IMR-90 (cell line): ENCODE data around the gene ZBTB4. TPM values are rescaled to one million over a fixed set of nuclear protein-coding genes. Genes with fewer than 3 reads are reported as not detected.

ENCODE experiments used
- ATAC-seq: fragments of 200-7000 bp; cut with Tn5 transposase; 2 replicates; pipeline ENCODE4 v1.9.1; 2020; ENCODE audit warnings: low read depth, mild to moderate bottlenecking, moderate library complexity
- BruUV-seq: library from RNA; stranded (reverse); fragments of 400-500 nt; replicated peaks from 2 replicates; lab custom pipeline; 2021; lab: Mats Ljungman, UMichigan
- CTCF ChIA-PET: fragments of 300-600 bp; formaldehyde crosslinking; extraction: SDS; loops from one replicate; lab custom pipeline; 2021; ENCODE audit warnings: antibody characterized with exemption; lab: Yijun Ruan, JAX
- POLR2A ChIA-PET: fragments of 300-600 bp; sonication (Branson Sonifier 250); formaldehyde crosslinking; loops from one replicate; lab custom pipeline; 2022; ENCODE audit warnings: antibody characterized with exemption; ENCODE audit not compliant: unreplicated experiment; lab: Charles Lee
- DNase-seq: peaks from one replicate; pipeline ENCODE4 v3.0.0; 2013
- H2AFZ ChIP-seq: replicated peaks from 2 replicates; pipeline ENCODE3; 2013; ENCODE audit warnings: low read length, mild to moderate bottlenecking; ENCODE audit not compliant: poor library complexity
- H2AK5ac ChIP-seq: 2 replicates; pipeline ENCODE4 v1.6.1; 2013; ENCODE audit warnings: low read depth, low read length, inconsistent platforms
- H2AK9ac ChIP-seq: replicated peaks from 2 replicates; pipeline ENCODE3; 2013; ENCODE audit warnings: mild to moderate bottlenecking, low read depth, low read length, moderate library complexity; ENCODE audit not compliant: poor library complexity
- H2BK120ac ChIP-seq: 2 replicates; pipeline ENCODE4 v1.6.1; 2013; ENCODE audit warnings: low read depth, low read length, inconsistent platforms
- H2BK15ac ChIP-seq: 3 replicates; pipeline ENCODE4 v1.6.1; 2013; ENCODE audit warnings: low read depth, low read length, inconsistent platforms
- H2BK20ac ChIP-seq: 2 replicates; pipeline ENCODE4 v1.6.1; 2013; ENCODE audit warnings: low read depth, mild to moderate bottlenecking, inconsistent platforms, low read length, moderate library complexity
- H2BK5ac ChIP-seq: 2 replicates; pipeline ENCODE4 v1.6.1; 2013; ENCODE audit warnings: mild to moderate bottlenecking, low read depth, low read length, inconsistent platforms; ENCODE audit not compliant: poor library complexity, severe bottlenecking
- H3K14ac ChIP-seq: replicated peaks from 2 replicates; pipeline ENCODE4 v1.6.1; 2013; ENCODE audit warnings: low read depth, low read length, inconsistent platforms
- H3K18ac ChIP-seq: 2 replicates; pipeline ENCODE4 v1.6.1; 2013; ENCODE audit warnings: low read depth, low read length, control low read depth
- H3K23ac ChIP-seq: 2 replicates; pipeline ENCODE4 v1.6.1; 2013; ENCODE audit warnings: low read depth, low read length, inconsistent platforms
- H3K27ac ChIP-seq: 2 replicates; pipeline ENCODE4 v1.5.1; 2013; ENCODE audit warnings: mild to moderate bottlenecking, control low read depth, low read length; ENCODE audit not compliant: insufficient read depth
- H3K27me3 ChIP-seq: 2 replicates; pipeline ENCODE4 v1.6.1; 2013; ENCODE audit warnings: low read length; ENCODE audit not compliant: control insufficient read depth, insufficient read depth
- H3K36me3 ChIP-seq: 2 replicates; pipeline ENCODE4 v1.6.1; 2013; ENCODE audit warnings: low read length, mixed read lengths; ENCODE audit not compliant: control insufficient read depth, insufficient read depth
- H3K4ac ChIP-seq: 2 replicates; pipeline ENCODE4 v1.6.1; 2013; ENCODE audit warnings: low read depth, low read length, inconsistent platforms
- H3K4me1 ChIP-seq: 2 replicates; pipeline ENCODE4 v1.6.1; 2013; ENCODE audit warnings: low read length, mixed read lengths; ENCODE audit not compliant: control insufficient read depth, insufficient read depth
- H3K4me2 ChIP-seq: 2 replicates; pipeline ENCODE4 v1.6.1; 2013; ENCODE audit warnings: low read depth, mild to moderate bottlenecking, control low read depth, low read length, moderate library complexity
- H3K4me3 ChIP-seq: 2 replicates; pipeline ENCODE4 v1.5.1; 2013; ENCODE audit warnings: low read depth, mild to moderate bottlenecking, control low read depth, low read length, moderate library complexity; ENCODE audit not compliant: insufficient read depth
- H3K56ac ChIP-seq: 2 replicates; pipeline ENCODE4 v1.6.1; 2013; ENCODE audit warnings: low read length, inconsistent platforms; ENCODE audit not compliant: insufficient read depth; ENCODE audit errors: extremely low read depth
- H3K79me1 ChIP-seq, 2 experiments: 2 replicates each; pipeline ENCODE4 v1.6.1; 2013; ENCODE audit warnings: low read length in 2 of 2, inconsistent platforms in 1 of 2, low read depth in 1 of 2
- H3K9ac ChIP-seq: 2 replicates; pipeline ENCODE4 v1.6.1; 2013; ENCODE audit warnings: low read depth, low read length, control low read depth
- H3K9me1 ChIP-seq: 2 replicates; pipeline ENCODE4 v1.6.1; 2013; ENCODE audit warnings: low read length, inconsistent platforms; ENCODE audit not compliant: insufficient read depth
- H3K9me3 ChIP-seq: 2 replicates; pipeline ENCODE4 v1.6.1; 2013; ENCODE audit warnings: low read length; ENCODE audit not compliant: control insufficient read depth, insufficient read depth
- H4K20me1 ChIP-seq: 2 replicates; pipeline ENCODE4 v1.6.1; 2013; ENCODE audit warnings: low read length, inconsistent platforms; ENCODE audit not compliant: insufficient read depth
- H4K5ac ChIP-seq: 2 replicates; pipeline ENCODE4 v1.6.1; 2013; ENCODE audit warnings: mild to moderate bottlenecking, low read depth, low read length, control low read depth
- H4K8ac ChIP-seq, 2 experiments: 2 replicates each; pipeline ENCODE4 v1.6.1; 2013; ENCODE audit warnings: low read depth in 2 of 2, low read length in 2 of 2, control low read depth in 1 of 2, inconsistent platforms in 1 of 2
- H4K91ac ChIP-seq: 2 replicates; pipeline ENCODE4 v1.6.1; 2013; ENCODE audit warnings: low read depth, low read length, inconsistent platforms; ENCODE audit not compliant: insufficient read depth
- CHD1 ChIP-seq: IDR thresholded peaks from 2 replicates; pipeline ENCODE4 v1.6.1; 2012; ENCODE audit warnings: low read depth, low read length, improper control_type of control experiment
- MAZ ChIP-seq: IDR thresholded peaks from 2 replicates; pipeline ENCODE4 v1.6.1; 2012; ENCODE audit warnings: low read depth, mild to moderate bottlenecking, low read length, improper control_type of control experiment, moderate library complexity, borderline replicate concordance
- RAD21 ChIP-seq: IDR thresholded peaks from 2 replicates; pipeline ENCODE4 v1.6.1; 2012; ENCODE audit warnings: low read length, improper control_type of control experiment
- RCOR1 ChIP-seq: IDR thresholded peaks from 2 replicates; pipeline ENCODE4 v1.6.1; 2012; ENCODE audit warnings: mild to moderate bottlenecking, low read length, improper control_type of control experiment; ENCODE audit not compliant: insufficient replicate concordance
- WGBS, 2 experiments: methylation state at CpG; one replicate each; pipeline versions ENCODE4 v1.1.5 to v1.1.7; 2013; ENCODE audit warnings: missing lambda C conversion rate in 2 of 2; ENCODE audit not compliant: insufficient read length in 1 of 2; ENCODE audit errors: extremely low coverage in 2 of 2; 5-methylcytosine and 5-hydroxymethylcytosine counted together
- dilution Hi-C: fragments of 300-500 bp; cut with HindIII; formaldehyde crosslinking; loops from one replicate; pipeline ENCODE4 v1.14.3; 2018; ENCODE audit warnings: low sequenced_read_pairs; ENCODE audit not compliant: unreplicated experiment
- in situ Hi-C: fragments of 300-500 bp; cut with MboI; formaldehyde crosslinking; loops from 3 replicates; pipeline ENCODE4 v1.14.3; 2019; ENCODE audit warnings: low sequenced_read_pairs, inconsistent platforms, mixed read lengths
- intact Hi-C: fragments of 100-400 bp; cut with micrococcal nuclease; formaldehyde crosslinking; loops from 2 replicates; pipeline ENCODE4 v1.10.0; 2022
- polyA plus RNA-seq, 3 experiments: library from polyadenylated mRNA; depleted of rRNA; stranded (reverse); fragments of >200 nt; gene quantifications; 2 replicates each; pipeline ENCODE4 v1.2.3, GENCODE V29; 2012; ENCODE audit warnings: low replicate concordance in 1 of 3
- total RNA-seq: library from RNA; depleted of rRNA; stranded (reverse); fragments of >200 nt; gene quantifications from 2 replicates; pipeline ENCODE4 v1.2.3, GENCODE V29; 2012

The ZBTB4 gene
- total and polyA plus RNA-seq, 2 of the 4 experiments (the other 2 are of a cell fraction): 6.3 to 20.3 TPM

DNA sequence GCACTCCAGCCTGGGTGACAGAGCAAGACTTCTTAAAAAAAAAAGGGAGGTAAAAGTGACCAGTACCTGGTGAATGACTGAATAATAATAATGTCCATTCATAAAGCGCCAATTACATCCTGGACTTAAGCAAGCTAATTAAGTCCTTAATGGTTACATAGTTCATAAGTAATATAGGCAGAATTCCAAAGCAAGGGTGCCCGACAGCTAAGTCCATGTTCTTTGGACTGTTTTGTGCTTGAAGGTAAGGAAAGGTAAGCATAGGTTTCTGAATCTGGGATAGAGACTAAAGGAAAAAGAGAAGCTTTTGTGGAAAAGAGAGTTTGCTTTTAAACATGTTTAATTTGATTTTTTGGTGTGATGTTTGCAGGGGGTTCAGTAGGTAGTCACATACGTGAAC is 14.5 kb upstream of the ZBTB4 start:
- H3K4me3 ChIP-seq: no peak overlapping the region
- H4K8ac ChIP-seq: no peak overlapping the region
- H2AFZ ChIP-seq: no peak overlapping the region
- no peak overlapping the region for H4K91ac ChIP-seq
- H3K4me1 ChIP-seq: 0 out of 2 replicates have a peak, but pooled peaks cover 2% of the 10 kb centered on the region
- no peak overlapping the region for H2BK15ac ChIP-seq
- no peak overlapping the region for H2BK120ac ChIP-seq
- 95% methylated on average over 2 of the region's 3 CpGs; no CpG with 5 or more reads in 1 of the 2 experiments for WGBS, 2 experiments
- no peak overlapping the region for H2BK20ac ChIP-seq
- H2AK5ac ChIP-seq: no peak overlapping the region
- intact Hi-C loops (no loop called here), in situ Hi-C loops (no loop called here), dilution Hi-C loops (no loop called here)
- H4K5ac ChIP-seq: no peak overlapping the region
- H3K27ac ChIP-seq: no peak overlapping the region
- H2AK9ac ChIP-seq: no peak overlapping the region
- H3K79me1 ChIP-seq: peaks cover 35 to 82% of the 10 kb centered on the region in 2 experiments
- H3K18ac ChIP-seq: no peak overlapping the region
- ChIA-PET CTCF (no interaction called here), POLR2A (no interaction called here)
- no peak for ATAC-seq
- H2BK5ac ChIP-seq: no peak overlapping the region
- peaks cover 15% of the 10 kb centered on the region; the same call in 1 of the 2 replicates for H3K9me1 ChIP-seq
- H3K14ac ChIP-seq: no peak overlapping the region
- no peak overlapping the region for H3K23ac ChIP-seq
- H3K4ac ChIP-seq: no peak overlapping the region
- H3K9me3 ChIP-seq: no peaks in the 10 kb centered on the region
- TF ChIP-seq MAZ (no peak), RAD21 (no peak), CHD1 (no peak), RCOR1 (no peak)
- no peak overlapping the region for H3K9ac ChIP-seq
- peaks cover 41% of the 10 kb centered on the region for H3K36me3 ChIP-seq
- DNase-seq: no peak
- no peak overlapping the region for H3K56ac ChIP-seq
- no peak overlapping the region for H3K4me2 ChIP-seq
- no TSS peak for BruUV-seq
- peaks cover 82% of the 10 kb centered on the region for H4K20me1 ChIP-seq
- H3K27me3 ChIP-seq: no peaks in the 10 kb centered on the region
